Subcutaneous adipose tissue (tissue), 4 donors: ENCODE measurements around the gene ANKRD13A. TPM values are rescaled to one million over a fixed set of nuclear protein-coding genes. Genes with fewer than 3 reads are reported as not detected.

ENCODE experiments used
- total RNA-seq, 4 donors: library from RNA; depleted of rRNA; stranded (reverse); fragments of >200 nt; gene quantifications; one replicate each; pipeline ENCODE4 v1.1.0, GENCODE V29; 2016
- TF ChIP-seq, protein P1 (sequence below): fragments of 450-650 bp; IDR thresholded peaks from one replicate; pipeline ENCODE4 v1.5.1; 2016; ENCODE audit warnings: low read depth, mild to moderate bottlenecking, control low read depth, antibody characterized with exemption, moderate library complexity

The ANKRD13A gene
- total RNA-seq, 4 donors from 2014 or later: 30.3 to 79.6 (median 44.3) TPM

DNA sequence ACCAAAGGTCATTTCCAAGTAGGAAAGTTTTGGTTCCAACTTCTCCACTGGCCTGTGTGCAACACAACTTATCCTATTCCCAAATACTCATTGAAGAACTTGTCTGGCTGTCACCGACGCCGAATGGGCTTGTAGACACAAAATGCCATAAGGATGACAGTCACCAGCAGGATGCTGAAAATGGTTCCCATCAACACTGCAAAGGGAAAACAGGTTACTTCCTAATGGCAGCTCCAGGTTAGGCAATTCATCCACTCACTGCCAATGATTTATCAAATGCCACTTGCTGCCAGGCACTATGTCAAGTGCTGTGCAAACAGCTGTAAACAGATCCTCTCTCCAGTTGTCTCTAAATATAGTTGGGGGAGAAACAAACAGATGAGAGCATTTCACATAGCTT lies 43.0 kb downstream of the ANKRD13A start:
- TF ChIP-seq, protein P1, sequence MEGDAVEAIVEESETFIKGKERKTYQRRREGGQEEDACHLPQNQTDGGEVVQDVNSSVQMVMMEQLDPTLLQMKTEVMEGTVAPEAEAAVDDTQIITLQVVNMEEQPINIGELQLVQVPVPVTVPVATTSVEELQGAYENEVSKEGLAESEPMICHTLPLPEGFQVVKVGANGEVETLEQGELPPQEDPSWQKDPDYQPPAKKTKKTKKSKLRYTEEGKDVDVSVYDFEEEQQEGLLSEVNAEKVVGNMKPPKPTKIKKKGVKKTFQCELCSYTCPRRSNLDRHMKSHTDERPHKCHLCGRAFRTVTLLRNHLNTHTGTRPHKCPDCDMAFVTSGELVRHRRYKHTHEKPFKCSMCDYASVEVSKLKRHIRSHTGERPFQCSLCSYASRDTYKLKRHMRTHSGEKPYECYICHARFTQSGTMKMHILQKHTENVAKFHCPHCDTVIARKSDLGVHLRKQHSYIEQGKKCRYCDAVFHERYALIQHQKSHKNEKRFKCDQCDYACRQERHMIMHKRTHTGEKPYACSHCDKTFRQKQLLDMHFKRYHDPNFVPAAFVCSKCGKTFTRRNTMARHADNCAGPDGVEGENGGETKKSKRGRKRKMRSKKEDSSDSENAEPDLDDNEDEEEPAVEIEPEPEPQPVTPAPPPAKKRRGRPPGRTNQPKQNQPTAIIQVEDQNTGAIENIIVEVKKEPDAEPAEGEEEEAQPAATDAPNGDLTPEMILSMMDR: no peak

DNA sequence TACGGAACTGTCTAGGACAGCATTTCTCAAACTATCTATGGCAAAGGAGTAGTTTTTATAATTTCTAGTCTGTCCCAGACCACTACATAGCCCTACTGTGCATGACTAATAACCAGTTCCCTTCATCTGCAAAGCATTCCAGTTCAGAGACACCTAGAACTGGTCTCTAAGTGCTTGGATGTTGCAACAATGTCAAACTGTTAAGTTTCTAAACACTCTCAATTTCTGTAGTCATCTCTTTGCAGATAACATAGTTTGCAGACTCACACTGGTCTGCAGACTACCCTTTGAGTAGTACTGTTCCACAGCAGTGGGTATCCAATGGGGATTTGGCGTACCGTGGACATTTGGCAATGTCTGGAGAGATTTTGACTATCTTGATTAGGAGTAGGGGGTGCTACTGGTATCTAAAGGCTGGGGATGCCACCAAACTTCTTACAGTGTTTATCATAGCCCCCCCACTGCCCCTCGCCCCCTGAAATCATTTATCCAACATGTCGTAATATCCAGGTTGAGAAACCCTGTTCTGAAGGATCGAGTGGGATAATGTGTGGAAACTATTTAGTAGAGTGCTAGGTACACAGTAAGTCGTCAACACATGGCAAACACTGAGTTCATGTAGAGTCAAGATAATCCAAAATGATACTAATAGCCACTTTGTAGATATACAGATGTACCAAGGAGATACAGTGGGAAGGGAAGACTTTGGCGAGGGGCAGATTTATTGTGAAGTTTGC lies 47.4 kb downstream of the ANKRD13A start:
- TF ChIP-seq, protein P1: no peak

DNA sequence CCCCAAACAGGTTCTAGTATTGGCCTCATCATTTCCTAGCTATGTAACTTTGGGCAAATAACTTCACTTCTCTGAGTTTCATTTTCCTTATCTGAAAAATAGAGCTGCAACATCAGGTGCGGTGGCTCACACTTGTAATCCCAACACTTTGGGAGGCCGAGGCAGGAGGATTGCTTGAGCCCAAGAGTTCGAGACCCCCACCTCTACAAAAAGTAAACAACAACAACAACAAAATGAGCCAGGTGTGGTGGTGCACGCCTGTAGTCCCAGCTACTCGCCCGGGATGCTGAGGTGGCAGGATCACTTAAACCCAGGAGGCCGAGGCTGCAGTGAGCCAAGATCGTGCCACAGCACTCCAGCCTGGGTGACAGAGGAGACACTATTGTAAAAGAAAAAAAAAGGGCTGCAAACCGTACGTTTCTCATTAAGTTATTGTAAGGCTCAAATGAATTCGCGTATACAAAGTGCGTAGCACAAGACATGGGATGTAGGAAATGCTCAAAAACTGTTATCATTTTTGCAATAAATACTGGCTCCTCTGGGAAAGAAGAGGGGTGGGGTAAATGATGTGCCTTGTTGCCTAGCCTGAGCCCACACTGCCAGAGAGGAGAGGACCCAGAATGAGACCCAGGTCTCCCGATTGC lies 48.2 kb downstream of the ANKRD13A start:
- TF ChIP-seq, protein P1: no peak

DNA sequence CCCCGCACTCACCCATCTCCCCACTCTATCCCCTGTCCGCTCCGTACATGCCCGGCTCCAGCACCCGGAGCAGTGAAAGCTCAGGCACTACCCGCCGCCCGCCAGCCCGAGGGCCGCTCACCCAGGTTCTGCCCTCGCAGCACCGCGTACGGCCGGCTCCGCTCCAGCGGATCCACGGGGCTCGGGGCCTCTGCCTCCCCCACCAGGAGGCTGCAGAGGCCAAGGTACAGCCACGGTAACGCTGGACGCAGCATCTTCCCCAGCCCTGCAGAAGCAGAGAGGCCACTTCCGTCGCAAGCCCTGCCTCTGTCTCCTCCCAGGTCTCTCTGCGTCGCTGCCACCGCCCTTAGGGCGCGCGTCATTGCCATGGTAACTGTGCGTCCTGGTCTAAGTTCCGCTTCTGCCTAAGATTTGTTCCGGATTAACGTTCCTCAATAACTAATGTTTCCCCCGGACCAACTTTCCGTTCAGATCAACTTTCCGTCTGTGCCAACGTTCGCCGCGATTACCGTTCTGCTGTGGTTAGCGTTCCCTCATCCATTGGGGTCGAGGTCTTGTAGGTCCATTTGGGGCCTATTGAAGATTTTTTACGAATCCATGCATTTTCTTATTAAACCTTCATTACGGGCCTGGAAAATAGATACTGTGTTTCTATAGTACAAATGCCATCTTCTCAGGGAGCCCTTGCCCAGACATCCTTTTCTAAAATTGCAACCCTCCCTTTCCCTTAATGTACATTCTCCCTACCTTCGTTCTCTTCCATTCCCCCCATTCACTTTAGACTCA lies 49.2 kb downstream of the ANKRD13A start, which contains the start of gene C12orf76:
C12orf76 (minus strand) TSS at position 281 of the 786 bp plus-strand sequence; CDS start at position 254, 27 bp downstream.
- TF ChIP-seq, protein P1: no peak

DNA sequence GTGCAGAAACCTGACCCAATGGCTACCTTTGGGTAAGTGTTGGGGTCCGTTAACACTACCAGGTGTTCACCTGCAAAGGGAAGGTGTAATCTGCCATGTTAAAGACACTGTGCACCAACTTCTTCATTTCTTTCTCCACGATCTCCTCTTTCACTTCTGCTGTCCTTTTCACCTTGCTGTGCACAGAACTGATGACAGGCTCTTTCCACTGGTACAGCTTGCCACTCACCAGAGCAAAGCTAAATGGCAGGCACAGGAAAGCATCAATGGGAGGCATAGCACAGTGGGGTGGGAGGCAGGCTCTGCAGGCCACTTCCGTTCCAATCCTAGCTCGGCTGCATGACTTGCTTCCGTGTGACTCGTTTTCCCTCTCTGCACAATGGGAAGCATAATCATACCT lies 51.7 kb downstream of the ANKRD13A start:
- TF ChIP-seq, protein P1: no peak

DNA sequence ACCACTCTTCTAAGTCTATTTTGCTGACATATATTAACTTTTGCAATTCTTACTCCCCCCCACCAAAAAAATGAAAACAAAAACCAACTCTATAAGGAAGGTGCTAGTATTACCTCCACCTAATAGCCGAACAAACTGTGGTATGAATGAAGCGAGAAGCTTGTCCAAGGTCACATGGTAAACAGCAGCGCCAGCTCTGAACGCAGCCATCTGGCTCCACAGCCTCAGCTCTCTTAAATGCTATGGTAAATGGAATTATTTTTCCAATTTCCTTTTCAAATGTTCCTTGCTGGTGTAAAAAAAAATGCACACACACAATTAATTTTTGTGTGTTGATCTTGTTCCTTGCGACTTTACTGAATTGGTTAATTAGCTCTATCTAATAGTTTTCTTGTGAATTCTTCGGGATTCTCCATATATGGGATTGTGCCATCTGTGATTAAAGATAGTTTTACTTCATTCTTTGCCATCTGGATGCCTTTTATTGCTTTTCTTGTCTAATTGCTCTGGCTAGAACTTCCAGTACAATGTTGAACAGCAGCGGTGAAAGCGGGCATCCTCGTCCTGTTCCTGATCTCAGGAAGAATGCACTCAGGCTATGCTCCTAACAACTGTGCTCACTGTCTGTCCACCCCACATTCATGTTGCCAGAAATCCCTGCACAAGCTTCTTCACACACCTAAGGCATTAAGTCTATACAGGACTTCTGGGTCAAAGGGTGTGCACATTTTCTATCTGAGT lies 59.8 kb downstream of the ANKRD13A start:
- TF ChIP-seq, protein P1: no peak

DNA sequence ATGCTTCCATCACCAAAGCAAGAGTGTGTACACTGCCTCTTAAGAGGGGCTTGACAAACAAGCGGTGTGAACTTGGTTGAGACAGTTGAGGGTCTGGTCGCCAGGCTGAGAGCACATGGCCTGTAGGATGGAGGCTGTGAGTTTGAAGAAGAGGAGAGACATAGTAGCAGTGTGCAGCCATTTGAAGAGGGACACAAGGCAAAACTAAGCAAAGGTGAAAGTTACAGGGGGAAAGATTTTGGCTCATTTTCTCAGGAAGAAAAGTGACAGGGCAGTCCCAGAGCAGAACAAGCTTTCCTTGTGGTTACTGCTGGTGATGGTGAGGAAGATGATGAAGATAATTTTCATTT lies 60.4 kb downstream of the ANKRD13A start:
- TF ChIP-seq, protein P1: no peak
